GM18873 (cell line): ENCODE data around the gene MRPL39.
A peak's percentile ranks its signal among the peaks of the same experiment; 100 is the strongest.

Experiments
- ATAC-seq: cut with Tn5 transposase; IDR thresholded peaks from one replicate; pipeline ENCODE4 v1.9.1; 2021; ENCODE audit warnings: mild to moderate bottlenecking, moderate library complexity, moderate number of reproducible peaks; ENCODE audit not compliant: unreplicated experiment, low FRiP score

MRPL39 gene

DNA sequence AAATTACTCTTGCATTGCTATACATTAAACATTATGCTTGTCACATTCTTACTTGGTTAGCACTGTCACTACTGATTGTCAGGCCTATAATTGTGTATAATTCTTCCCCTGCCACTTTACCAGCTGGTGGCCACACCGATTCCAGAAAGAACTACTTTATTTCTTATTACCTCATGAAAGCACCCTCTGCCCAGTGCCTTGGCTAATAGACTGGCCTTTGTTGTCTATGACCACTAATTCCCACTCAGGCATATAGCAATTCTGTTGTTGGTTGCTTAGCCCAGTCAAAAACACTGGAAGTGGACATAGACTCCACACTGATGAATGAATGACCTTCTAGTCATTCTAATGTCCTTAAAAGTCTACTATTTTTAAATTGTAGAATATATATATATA is 35.6 kb downstream of the MRPL39 start:
- no peak for ATAC-seq

DNA sequence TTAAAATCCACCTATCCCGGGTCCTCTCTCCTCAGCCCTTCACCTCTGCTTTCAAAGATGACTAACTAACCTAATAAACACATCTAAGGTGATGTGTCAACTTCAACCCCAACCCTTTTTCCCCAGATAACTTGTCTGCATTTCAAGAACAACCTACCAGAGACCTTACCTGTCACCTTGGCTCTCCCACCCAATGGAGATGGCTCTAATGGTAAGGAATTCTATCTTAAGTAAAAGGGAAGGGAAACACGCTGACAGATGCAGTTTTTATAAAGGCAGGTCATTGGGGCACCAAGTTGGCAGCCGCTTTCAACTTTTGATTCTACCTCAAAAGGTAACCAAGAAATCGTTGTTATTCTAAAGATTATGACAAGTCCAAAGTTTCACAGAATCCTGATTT is 37.6 kb downstream of the MRPL39 start:
- no peak for ATAC-seq

GRCh38 chr21:25569084-25569483 is 38.2 kb downstream of the MRPL39 start:
- ATAC-seq = no peak

DNA sequence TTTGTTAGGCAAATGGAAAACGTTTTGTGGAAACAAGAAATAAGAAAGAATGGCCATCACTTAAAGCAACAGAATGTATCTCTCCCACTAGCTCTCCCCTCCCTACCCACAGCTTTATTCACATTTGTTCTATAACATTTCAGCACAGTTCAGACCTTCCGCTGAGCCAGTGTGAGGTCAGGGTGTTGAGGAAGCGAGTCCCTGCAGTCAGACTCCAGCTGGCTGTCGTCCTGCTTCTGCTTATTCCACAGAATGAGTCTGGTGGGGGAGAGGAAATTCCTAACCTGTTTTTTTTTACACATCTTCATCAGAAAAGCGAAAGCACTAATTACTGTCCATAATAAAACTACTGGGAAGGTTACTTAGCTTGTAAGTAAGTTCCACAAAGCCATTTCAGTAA is 39.0 kb downstream of the MRPL39 start:
- no peak for ATAC-seq

- no peak for ATAC-seq
Measured at GRCh38 chr21:25567472-25567871, 39.8 kb downstream of the MRPL39 start.

DNA sequence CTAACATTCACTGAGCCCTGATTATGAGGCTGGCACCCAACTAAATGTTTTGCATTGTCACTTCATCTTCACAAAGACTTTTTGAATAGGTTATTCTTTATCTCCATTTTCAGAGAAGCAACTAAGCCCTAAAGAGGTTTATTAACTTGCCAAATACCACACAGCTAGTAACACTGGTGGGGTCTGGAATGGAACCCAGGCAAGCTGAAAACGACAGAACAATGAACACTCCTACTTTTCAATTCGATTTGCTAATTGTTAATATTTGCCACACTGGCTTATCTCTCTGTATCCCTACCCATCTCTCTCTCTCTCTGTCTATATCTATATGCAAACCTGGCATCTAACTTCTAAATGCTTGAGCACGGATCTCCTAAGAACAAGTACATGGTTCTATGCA is 40.6 kb downstream of the MRPL39 start:
- no peak for ATAC-seq

- ATAC-seq = no peak
Measured at GRCh38 chr21:25565272-25566211, 41.7 kb downstream of the MRPL39 start.

- ATAC-seq = no peak
Measured at GRCh38 chr21:25564349-25564948, 42.8 kb downstream of the MRPL39 start.

- ATAC-seq = peak; percentile 21
Measured at GRCh38 chr21:25563361-25564116, 43.7 kb downstream of the MRPL39 start.

DNA sequence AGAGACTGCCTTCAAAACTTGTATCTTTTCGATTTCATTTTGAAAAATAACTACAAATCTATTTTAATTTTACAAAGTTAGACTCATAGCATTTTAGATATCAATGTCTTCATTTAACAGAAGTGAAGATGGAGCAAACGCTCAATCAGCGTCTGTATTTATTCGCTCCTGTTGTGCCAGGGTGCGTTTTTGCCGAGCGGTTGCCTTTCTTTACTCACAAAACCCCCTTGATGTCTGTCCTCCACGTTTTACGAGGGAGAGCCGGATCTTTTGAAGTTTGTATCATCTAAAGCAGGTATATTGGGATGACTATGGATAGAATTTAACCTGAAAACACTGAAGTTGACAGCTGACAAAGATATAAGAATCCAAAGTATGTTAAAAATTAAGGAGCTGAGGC is 44.6 kb downstream of the MRPL39 start:
- no peak for ATAC-seq

- peak; percentile 35 for ATAC-seq
Measured at GRCh38 chr21:25561668-25562641, 45.3 kb downstream of the MRPL39 start.

- ATAC-seq = no peak
Measured at GRCh38 chr21:25560891-25561290, 46.4 kb downstream of the MRPL39 start.

- ATAC-seq = no peak
Measured at GRCh38 chr21:25560271-25560685, 47.0 kb downstream of the MRPL39 start.

GRCh38 chr21:25559746-25560145 is 47.5 kb downstream of the MRPL39 start:
- no peak for ATAC-seq

GRCh38 chr21:25558123-25558522 is 49.2 kb downstream of the MRPL39 start:
- ATAC-seq = no peak

GRCh38 chr21:25557180-25557579 is 50.1 kb downstream of the MRPL39 start:
- no peak for ATAC-seq

DNA sequence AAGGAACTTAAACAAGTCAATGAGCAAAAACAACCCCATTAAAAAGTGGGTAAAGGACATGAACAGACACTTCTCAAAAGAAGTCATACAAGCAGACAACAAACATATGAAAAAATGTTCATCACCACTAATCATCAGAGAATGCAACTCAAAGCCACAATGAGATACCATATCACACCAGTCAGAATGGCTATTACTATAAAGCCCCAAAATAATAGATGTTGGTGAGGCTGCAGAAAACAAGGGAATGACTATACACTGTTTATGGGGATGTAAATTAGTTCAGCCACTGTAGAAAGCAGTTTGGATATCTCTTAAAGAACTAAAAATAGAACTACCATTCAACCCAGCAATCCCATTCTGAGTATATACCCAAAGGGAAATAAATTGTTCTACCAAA is 51.2 kb downstream of the MRPL39 start:
- ATAC-seq = no peak

DNA sequence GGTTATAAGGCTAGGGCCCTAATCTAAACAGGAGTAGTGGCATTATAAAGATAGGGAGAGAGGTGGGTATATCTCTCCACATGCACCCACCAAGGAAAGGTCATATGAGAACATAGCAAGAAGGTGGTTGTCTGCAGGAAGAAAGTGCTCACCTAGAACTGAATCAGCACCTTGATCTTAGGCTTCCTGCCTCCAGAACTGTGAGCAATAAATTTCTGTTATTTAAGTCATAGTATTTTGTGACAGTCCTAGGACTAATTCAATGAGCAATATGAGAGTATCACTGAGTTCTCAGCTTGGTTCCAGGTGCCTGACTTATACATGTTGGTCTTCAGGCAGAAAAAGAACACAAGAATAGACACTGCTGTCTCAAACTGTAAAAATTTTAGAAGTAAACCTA is 51.8 kb downstream of the MRPL39 start:
- ATAC-seq = no peak

GRCh38 chr21:25552856-25553255 is 54.4 kb downstream of the MRPL39 start:
- no peak for ATAC-seq

DNA sequence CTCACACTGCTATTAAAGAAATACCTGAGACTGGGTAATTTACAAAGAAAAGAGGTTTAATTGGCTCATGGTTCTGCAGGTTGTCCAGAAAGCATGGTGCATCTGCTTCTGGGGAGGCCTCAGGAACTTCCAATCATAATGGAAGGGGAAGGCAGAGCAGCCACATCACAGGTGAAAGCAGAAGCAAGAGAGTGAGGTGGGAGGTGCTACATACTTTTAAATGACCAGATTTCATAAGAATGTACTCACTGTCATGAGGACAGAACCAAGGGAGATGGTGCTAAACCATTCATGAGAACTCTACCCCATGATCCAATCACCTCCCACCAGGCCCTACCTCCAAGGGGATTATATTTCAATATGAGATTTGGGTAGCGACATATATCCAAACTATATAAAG is 55.7 kb downstream of the MRPL39 start:
- no peak for ATAC-seq
